Activated naive CD4-positive, alpha-beta T cell treated with anti-CD3 and anti-CD28 coated beads, Interleukin-2, amount 50 U/mL, for 16 hours (primary cell): ENCODE measurements around the gene CEP128.

Source experiments
- DNase-seq: peaks from one replicate; pipeline ENCODE4 v3.0.0-alpha.2; 2020

Gene CEP128

GRCh38 chr14:80464531-80465149, 476.9 kb downstream of the CEP128 start:
- DNase-seq: no peak

- no peak for DNase-seq
These were observed 485.3 kb downstream of the CEP128 start for GRCh38 chr14:80456209-80456608.

- DNase-seq: no peak
These were observed 486.5 kb downstream of the CEP128 start for GRCh38 chr14:80455031-80455430.

GRCh38 chr14:80448267-80448666, 493.3 kb downstream of the CEP128 start:
- DNase-seq: no peak

- DNase-seq: no peak
These were observed 494.1 kb downstream of the CEP128 start for GRCh38 chr14:80447392-80447791.
